ENCODE data around the gene IPO4.
"Not testable (repeated sequence)": the region's sequence is repeated elsewhere in the genome, so short reads cannot be mapped to it uniquely, and the experiment has no call there.

Gene IPO4, protein sequence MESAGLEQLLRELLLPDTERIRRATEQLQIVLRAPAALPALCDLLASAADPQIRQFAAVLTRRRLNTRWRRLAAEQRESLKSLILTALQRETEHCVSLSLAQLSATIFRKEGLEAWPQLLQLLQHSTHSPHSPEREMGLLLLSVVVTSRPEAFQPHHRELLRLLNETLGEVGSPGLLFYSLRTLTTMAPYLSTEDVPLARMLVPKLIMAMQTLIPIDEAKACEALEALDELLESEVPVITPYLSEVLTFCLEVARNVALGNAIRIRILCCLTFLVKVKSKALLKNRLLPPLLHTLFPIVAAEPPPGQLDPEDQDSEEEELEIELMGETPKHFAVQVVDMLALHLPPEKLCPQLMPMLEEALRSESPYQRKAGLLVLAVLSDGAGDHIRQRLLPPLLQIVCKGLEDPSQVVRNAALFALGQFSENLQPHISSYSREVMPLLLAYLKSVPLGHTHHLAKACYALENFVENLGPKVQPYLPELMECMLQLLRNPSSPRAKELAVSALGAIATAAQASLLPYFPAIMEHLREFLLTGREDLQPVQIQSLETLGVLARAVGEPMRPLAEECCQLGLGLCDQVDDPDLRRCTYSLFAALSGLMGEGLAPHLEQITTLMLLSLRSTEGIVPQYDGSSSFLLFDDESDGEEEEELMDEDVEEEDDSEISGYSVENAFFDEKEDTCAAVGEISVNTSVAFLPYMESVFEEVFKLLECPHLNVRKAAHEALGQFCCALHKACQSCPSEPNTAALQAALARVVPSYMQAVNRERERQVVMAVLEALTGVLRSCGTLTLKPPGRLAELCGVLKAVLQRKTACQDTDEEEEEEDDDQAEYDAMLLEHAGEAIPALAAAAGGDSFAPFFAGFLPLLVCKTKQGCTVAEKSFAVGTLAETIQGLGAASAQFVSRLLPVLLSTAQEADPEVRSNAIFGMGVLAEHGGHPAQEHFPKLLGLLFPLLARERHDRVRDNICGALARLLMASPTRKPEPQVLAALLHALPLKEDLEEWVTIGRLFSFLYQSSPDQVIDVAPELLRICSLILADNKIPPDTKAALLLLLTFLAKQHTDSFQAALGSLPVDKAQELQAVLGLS

DNA sequence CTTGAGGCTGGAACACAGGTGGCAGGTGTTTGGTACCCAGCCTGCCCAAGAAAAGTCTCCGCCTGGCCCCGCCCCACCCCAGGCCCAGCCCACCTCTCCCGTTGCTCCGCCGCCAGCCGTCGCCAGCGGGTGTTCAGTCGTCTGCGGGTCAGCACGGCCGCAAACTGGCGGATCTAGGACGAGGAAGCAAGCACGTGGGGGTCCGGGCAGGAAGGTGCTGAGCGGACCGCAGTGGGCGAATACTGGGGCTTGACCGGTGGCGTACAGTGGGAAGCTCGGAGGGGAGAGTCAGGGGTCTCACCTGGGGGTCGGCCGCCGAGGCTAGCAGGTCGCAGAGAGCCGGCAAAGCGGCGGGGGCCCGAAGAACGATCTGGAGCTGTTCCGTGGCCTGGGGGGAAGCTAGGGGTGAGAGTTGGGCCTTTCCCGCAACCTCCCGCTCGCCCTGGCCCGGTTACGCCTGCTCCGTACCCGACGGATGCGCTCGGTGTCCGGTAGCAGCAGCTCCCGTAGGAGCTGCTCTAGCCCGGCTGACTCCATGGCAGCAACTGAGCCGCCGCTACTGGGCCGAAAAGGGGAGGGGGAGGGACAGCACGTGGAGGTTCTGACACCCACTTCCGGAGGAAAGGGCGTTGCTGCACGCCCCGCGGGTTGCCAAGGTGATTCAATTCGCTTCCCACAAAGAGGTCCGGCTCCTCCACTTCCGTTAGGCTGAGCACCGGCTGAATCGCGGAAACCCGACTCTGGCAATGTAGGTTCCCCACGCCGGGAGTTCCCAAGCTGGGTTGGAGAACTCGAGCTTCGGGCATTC, at the start of gene IPO4:
IPO4 (minus strand) TSS at position 566 of the 808 bp plus-strand sequence; CDS start at position 537, 29 bp downstream.
- DNase-seq (ENCODE audit: low spot score) = peak; percentile 96

DNA sequence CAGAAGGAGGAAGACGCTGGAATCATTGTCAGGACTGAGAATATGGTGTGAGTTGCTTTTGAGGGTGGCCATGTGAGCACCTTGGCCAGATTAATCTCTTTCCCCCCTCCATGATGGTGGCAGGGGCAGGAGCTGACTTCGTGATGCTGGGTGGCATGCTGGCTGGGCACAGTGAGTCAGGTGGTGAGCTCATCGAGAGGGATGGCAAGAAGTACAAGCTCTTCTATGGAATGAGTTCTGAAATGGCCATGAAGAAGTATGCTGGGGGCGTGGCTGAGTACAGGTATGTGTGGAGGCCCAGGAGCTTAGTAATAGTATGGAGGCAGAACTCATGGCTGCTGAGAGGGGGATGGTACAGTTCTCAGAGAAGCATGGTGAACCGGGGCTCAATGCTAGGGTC, 49.5 kb upstream of the IPO4 start:
- no peak for DNase-seq (ENCODE audit: low spot score)

DNA sequence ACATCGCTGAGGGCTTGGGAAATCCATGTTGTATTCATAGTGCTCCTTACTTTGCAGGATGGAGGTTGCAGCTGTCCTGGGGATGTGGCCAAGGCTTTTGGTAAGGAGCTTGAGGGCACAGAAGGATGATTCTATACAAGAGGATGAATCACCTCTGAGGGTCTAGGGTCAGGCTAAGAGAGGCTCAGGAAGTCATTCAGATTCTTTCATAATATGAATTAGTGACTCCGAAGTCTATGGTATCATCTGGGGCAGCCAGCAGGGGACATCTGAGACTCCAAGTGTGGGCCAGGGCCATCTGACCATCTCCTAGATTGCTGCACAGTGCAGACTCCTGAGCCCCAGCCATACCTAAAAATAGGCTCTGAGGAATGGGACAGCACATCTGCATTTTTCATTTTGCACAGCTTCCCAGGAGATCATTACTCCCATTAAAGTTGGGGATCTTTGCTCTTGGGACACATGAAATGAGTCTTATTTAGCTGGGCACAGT, 48.9 kb upstream of the IPO4 start:
- DNase-seq (ENCODE audit: low spot score) = no peak

DNA sequence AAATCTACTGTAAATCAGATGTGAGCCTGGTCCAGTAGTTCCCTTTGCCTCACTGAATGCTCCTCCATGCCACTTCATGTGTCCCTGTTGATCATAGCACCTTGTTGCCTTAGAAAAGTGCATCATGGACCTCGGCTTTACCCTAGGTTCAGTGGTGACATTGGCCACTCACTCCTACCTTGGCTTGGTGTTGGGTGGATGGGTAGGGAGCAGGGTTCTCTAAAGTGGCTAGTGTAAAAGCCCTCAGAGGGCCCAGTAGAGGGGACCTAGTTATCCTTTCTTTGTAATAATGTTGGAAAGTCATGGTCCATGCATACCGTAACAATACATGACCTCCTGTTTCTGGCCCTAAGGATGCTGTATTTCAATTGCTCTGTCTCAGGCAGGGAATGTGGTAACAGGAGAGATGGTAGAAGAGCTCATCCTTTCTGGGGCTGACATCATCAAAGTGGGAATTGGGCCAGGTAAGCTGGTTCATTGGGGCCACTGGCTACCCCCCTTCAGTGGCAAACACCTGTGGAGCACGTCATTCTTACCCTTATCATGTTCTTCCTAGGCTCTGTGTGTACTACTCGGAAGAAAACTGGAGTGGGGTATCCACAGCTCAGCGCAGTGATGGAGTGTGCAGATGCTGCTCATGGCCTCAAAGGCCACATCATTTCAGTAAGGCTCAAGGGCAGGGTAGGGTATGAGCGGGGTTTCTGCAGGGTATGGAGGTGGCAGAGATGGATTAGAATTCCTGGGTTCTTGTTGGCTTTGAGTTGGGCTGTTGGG, 48.3 kb upstream of the IPO4 start:
- no peak for DNase-seq (ENCODE audit: low spot score)

DNA sequence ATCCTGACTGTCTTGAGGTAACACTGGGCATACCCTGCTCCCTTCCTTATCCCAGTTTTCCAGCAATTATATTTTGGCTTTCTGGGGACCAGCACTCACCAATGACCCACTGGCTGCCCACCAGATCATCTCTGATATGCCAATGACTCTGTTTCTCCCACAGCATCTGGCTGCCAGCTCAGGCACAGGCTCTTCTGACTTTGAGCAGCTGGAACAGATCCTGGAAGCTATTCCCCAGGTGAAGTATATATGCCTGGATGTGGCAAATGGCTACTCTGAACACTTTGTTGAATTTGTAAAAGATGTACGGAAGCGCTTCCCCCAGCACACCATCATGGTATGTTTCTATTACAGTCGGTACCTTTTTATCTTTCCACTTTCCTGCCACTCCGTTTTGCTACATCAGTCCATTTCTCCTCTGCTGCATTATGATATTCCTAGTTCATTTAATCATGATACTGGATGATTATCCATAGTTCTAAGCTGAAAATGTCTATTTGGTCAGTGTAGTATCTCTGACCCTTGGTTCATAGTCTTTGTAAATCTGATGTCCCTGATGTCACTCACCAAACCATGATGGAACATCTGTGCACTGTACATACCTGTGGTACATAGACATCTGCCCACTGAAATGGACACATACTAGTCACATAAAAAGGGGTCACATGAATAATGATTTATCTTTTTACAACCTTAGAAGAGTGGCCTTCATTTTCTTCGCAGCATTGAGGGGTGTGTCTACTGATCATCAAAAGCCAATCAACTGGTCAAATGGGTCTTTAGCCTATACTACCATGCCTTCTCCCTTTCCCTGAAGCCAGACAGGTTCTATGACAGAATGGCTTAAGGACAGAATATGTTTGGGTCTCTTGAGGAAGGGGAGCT, 47.4 kb upstream of the IPO4 start:
- no peak for DNase-seq (ENCODE audit: low spot score)

DNA sequence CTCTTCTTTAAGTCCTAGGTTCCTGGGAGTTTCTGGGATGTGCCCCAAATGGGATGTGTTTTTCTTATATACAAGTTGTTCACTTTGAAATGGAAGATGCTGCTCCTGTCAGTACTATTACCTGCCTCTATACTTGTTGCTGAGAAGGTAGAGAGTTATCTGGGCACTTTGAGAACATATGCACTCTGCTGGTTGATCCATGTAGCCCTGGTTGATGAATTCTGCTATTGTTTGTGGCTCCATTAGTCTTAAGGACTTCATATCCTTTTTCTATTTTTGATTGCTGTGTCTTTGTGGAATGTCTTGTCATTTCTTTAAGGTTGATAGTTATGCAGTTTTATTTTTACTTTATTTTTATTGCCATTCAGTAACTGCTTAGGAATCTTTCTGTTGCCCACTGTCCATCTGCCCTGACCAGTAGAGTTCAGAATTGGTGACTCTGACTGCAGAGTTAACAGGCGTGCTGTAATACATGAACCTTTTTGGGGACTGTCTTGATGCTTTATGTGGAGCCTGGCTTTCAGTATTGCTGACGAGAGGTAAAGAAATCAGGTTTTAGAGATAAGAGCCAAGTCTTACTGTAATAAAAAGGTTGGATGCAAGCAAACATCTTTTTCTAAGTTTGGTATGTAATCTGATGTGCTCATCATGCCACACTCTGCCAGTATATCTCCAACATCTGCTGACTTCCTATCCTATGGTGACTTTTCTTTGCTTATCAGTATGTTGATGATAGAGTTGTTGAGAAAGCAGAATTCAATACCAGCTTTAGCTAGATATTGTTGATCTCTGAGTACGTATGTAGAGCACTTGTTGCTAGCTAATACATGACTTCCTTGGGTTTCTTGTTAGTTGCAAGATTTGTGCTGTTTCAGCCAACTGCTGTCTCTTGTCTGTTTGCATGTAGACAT, 45.7 kb upstream of the IPO4 start:
- DNase-seq (ENCODE audit: low spot score) = no peak

DNA sequence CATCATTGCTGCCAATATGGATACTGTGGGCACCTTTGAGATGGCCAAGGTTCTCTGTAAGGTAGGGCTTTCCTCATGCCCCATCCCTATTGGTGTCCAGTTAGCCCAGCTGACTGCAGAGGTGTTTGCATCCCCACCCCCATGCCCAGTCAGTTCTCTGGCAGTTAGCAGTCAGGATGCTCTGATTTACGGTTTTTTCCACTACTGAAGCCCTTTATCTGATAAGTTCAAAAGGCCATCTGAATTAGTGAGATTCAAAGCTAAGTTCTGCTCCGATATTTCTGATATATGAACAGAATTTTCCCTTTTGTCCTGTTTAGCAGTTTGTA, 44.9 kb upstream of the IPO4 start:
- no peak for DNase-seq (ENCODE audit: low spot score)

DNA sequence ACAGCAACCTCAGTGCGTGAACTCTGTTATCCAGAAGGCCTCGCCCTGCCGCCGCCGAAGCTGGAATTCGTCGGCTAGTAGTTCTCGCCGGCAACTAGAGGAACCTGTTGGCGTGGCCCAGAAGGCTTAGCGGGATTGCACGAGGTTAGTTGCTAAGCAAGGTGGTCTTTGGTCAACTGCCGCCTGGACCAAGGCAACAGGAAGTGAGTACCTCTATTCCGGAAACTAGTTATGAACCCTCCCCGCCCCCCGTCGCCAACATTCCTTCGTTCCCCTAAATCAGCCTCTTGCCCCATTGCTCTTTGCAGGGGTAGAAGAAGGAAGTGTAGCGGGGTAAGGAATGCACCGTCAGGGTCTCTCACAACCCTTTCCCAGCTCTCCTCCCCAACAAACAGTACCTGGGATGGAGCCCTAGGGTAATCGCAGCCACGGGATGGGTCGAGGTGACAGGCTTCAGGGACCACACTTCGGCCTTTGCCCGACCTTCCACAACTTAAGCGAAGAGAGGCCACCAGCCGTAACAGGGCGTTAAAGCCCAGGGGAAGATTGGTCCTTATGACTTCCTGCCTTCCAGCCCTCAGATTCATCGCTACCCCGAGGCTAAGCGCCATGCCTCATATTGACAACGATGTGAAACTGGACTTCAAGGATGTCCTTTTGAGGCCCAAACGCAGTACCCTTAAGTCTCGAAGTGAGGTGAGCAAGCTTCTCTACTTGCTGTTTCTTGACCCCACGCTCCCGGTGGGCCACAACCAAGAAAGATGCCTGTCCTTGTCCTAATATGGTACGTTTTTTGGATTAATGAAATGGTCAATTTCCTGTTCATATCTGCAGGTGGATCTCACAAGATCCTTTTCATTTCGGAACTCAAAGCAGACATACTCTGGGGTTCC, 44.3 kb upstream of the IPO4 start, which contains the start of gene GMPR2:
GMPR2 (plus strand) TSS at position 285 of the 893 bp plus-strand sequence; CDS start at position 610, 325 bp downstream.
- no peak for DNase-seq (ENCODE audit: low spot score)

DNA sequence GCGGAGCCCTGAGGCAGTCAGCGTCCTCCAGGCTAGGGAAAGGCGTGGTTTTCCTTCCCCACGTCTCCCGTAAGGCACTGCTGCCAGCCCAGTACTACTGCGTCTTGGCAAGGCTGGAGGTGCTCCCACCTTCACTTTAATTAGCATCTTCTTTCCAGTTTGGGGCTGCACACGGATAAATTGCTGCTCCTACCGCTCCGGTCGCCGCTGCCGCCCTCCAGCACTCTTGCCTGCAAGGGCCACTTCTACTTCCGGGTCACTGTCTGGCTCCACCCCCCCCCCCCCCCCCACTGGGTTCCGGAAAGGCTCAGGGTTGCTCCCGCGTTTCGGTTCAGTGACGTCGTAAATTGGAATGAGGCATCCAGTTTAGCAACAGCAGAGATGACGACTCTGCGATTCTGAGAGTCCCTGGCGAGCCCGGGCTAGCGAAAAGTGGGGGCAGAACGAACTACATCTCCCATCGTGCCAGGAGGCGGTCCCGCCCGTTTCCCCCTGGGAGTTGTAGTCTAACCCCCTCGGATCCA, 43.6 kb upstream of the IPO4 start, which contains the start of gene NEDD8:
NEDD8 (minus strand) TSS at position 247 of the 524 bp plus-strand sequence; CDS start at position 147, 100 bp downstream.
- peak; percentile 93 for DNase-seq (ENCODE audit: low spot score)

DNA sequence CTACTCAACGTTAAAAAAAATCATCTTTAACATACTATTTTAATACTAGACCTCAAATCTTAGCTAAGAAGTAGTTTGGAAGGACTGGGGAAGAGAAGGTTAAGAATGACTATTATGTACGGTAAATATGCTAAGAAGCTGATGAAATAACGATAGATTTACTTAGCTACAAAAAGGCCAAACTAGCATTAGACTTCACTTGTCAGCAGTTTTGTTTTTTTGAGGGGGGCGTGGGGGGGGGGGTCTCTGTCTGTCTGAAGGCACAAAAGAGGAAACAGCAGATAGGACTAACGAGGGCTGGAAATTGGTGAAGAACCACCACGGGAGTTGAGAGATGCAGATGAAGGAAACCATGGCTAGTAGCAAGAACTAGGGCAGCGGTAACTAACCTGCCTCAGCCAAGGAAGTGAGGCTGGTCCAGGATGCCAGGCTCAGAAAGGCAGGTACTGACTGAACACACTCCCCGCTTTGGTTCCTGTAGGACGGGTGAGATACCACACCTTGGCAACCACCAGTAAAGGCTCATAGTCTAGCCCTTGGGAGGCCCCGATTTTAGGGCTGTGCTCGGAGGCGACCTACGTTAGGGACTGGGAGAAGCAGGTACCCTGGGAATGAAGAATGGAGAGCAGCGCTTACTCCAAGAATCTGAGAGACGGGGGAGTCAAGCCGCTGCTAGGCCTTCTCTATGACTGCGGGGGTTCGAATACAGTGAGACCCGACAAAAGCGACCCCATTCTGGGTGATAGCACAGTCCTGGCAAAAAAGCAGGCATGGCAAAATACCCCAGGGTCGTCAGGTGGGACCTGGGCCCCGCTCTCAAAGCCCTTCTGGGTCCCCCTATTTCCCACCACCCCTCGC, 42.9 kb upstream of the IPO4 start:
- DNase-seq (ENCODE audit: low spot score) = no peak

DNA sequence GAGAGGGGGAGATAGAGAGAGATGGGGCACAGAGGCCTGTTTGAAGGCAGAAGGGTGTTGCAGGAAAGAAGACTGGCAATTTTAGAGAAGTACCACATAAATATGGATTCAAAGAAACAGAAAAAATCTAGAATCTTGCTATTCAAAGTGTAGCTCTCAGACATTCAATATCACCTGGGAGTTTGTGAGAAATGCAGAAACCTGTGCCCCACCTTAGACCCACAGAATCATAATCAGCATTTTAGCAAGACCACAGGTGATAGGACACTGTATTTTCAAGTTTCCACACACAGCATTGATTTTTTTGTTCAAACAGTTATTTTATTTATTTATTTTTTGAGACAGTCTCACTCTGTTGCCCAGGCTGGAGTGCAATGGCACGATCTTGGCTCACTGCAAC, 40.3 kb upstream of the IPO4 start:
- no peak for DNase-seq (ENCODE audit: low spot score)

DNA sequence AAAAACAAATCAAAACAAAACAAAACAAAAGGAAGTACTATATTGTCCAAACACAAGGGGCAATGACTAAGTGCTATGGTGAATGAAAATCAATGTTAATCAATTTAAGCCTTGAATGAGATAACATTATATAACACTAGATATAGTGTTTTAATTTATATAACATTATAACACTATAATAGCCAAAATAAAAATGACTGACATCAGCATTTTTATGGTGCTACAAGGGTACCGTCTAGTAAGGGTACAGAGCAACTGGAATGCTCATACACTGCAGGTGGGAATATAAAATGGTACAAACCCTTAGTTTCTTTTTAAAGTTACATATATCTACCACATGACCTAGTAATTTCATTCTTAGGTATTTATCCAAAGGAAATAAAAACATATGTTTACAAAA, 37.9 kb upstream of the IPO4 start:
- no peak for DNase-seq (ENCODE audit: low spot score)

DNA sequence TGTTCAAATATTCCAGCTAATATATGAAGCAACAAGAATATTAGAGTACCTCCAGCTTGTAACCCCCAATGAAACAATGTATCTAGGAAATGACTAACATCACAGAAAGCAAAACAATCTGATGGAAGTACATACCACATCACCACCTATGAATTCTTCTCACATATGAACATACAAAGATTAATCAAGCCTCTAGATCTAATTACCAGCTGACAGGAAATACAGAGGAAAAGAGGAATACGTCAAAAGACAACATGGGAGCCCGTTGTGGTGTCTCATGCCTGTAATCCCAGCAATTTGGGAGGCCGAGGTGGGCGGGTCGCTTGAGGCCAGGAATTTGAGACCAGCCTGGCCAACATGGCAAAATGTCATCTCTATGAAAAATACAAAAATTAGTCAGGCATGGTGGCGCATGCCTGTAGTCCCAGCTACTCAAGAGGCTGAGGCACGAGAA, 36.0 kb upstream of the IPO4 start:
- peak; percentile 94 for DNase-seq (ENCODE audit: low spot score)

DNA sequence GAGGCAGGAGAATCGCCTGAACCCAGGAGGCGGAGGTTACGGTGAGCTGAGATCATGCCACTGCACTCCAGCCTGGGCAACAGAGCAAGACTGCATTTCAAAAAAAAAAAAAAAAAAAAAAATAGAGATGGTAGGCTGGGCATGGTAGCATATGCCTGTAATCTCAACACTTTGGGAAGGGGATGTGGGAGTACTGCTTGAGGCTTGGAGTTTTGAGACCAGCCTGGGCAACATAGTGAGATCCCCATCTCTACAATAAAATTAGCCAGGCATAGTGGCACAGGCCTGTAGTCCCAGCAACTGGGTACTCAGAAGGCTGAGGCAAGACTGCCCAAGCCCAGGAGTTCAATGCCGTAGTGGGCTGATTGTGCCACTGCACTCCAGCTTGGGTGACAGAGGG, 34.4 kb upstream of the IPO4 start:
- DNase-seq (ENCODE audit: low spot score) = not testable (repeated sequence)

DNA sequence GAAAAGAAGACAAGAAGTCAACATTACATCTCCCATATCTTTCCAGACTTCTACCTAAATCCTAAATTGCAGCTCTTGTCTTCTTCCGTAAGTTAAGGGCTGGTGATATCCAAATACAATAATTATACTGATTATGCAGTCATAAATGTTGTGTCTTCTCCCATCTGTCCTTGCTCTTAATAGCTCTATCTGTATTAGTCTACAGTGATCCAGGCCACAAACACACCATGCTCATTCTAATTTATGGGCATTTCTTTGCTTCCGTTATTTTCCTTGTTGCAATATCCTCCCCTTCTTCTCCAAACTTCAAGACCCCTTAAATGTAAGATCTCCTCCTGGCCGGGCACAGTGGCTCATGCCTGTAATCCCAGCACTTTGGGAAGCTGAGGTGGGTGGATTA, 30.9 kb upstream of the IPO4 start:
- DNase-seq (ENCODE audit: low spot score) = no peak

DNA sequence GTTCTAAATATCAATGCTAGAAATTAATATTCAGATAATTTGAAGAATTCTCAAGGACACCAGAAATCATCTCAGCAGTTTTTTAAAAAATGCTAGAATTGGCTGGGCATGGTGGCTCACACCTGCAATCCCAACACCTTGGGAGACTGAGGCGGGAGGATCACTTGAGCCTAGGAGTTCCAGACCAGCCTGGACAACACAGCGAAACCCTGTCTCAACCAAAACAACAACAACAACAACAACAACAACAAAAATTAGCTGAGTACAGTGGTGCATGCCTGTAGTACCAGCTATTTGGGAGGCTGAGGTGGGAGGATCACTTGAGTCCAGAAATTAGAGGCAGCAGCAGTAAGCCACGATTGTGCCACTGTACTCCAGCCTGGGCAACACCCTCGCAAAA, 30.5 kb upstream of the IPO4 start:
- no peak for DNase-seq (ENCODE audit: low spot score)

Data from kidney capillary endothelial cell (primary cell).